GM21381 (cell line): ENCODE data around the gene NRARP.
A peak's percentile ranks its signal among the peaks of the same experiment; 100 is the strongest.

ENCODE experiments used
- ATAC-seq: cut with Tn5 transposase; IDR thresholded peaks from one replicate; pipeline ENCODE4 v1.9.1; 2021; ENCODE audit warnings: mild to moderate bottlenecking, moderate library complexity; ENCODE audit not compliant: unreplicated experiment

NRARP gene

DNA sequence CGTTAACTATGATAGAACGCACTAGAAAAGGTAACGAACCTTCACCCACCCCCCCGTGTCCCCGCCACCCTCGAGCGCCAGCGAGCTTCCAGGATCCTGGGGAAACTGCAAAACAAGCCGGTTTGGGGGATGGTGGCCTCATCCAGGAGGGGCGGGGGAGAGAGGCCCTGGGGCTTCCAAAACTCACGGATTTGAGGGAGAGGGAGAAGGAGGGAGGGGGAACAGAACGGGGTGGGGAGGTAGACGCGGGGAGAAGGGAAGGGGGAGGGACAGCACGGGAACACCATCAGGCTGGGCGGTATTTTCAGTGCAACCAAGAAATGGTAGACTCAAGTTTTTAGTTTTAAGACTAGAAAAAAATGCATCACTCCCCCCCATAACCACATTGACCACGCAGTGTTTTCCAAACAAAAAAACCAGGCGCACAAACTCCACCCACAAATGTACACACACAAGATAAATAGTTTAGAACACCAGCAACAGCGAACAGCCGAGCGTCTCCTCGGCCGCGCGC lies 1.4 kb downstream of the NRARP start:
- no peak for ATAC-seq

DNA sequence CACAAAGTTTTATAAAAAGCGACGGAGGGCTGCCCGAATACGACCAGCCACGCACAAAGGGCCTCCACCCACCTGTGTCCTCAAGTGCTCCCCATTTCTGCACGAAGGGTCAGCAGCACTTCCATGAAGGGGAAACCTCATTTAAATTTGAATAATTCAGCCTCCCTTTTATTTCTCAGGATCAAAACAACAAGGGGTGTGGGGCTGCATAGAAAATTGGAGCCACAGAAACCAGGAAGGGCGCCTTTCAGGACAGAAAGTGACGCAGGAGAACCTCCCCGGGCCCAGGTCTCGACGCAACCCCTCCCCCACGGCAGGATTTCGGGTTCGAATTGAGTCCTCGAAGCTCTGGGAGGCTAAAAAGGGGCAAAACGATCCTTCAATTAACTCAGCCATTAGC lies 2.1 kb downstream of the NRARP start:
- no peak for ATAC-seq

DNA sequence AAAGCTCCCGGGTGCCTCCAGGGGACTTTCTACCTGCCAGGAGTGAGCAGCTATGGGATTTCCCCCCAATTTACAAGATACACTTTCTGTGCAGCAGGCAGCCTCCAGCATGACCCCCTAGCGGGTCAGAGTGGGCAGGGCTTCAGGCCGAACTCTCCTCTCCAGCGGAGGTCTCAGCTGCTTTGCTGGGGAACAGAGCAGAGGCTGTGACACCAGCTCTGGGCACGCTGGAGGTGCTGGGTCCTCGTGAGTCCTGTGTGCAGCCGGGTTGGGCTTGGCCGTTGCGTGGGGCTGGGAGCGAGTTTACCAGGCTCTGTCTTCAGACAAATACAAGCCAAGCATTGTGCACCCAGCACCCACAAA lies 2.9 kb downstream of the NRARP start:
- no peak for ATAC-seq

DNA sequence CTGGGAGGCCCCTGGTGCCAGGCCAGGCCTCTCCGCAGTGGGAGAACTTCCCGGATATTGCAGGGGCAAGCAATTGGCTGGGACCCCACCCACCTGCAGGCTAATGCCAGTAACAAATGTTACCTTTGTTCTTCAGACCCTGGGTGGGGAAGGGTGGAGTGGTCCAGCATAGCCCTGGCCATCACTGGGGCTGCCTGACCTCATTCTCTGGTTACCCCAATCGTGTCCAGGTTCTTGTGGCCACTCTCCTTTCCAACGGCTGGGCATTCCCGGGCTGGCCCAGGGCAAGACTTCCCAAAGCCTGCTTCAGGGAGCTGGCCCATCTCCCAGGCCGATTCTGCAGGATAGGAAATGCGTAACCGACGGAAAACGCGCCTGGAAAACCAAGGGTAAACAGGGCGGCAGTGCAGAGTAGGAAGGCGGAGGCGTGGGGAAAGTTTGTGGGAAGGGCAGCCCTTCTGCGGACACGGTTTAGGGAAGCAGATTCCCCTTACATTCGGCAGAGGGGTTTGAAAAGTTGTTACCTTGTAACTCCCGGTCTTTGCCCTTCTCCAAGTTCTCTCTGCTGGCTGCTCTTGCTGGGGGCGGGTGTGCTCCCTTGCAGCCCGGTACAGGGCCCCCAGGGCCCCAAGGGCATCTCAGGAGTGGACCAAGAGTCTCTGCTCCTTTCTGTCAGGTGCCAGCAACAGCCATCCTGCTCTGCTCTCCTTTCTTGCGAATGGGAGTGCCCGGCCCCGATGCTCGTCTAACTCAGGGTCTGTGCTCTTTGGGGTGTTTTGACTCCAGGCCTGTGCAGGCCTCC lies 3.5 kb downstream of the NRARP start:
- ATAC-seq, result no peak

DNA sequence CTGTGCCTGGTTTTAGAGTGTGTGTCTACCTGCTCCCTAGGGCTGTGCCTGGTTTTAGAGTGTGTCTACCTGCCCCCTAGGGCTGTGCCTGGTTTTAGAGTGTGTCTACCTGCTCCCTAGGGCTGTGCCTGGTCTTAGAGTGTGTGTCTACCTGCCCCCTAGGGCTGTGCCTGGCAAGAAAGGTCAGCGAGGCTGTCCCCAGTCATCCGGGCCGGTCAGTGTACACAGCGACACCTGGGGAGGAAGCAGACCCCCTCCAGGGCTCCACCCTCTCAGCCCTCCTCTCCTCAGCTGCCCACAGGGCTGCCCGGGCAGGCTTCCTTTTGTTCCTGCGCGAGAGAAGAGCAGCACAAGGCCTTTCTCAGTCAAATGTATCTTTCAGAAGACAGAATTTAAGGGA lies 4.1 kb downstream of the NRARP start:
- ATAC-seq, result no peak

DNA sequence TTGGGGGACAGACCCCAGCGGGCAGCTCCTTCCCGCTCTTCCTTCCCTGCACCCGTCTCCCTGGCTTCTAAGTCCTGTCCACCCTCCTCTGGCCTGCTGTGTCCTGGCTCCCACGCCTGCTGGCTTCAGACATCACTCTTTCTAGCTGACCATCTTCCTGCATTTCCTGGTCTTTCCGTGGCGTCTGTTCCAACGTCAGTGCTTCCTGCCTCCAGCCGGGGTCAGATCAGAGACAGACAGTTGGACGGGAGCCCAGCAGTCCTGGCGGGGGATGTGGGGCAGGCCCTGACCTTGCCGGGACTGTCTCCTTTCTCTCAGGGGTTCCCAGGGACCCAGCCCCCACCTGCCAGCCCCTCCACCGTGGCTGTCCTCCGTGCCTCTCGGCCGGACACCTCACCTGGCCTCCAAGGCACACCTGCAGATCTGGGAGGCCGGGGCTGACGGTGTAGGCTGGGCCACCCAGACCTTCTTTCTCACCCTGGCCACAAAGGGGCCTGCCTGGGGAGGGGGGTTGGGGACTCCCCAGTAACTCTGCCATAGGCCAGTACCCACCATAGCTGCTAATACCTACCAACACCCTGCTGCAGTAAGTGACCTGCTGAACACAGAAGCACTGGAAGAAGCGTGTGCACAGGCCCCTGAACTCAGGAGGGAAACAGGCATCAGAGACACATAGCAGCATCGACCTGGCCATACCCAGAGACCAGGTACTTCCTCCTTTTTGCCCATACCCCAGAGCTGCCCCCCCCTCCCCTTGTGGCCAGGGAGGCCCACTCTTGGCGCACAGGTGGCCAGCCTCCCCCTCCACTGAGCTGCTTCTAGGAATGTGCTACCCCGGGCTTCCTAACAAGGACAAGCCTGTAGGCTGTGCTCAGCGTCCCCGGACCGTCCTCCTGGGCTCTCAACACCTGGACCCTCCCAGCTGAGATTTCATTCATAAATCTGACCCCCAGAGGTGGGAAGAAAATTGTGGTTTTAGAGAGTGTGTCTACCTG lies 5.1 kb downstream of the NRARP start:
- ATAC-seq, result no peak

DNA sequence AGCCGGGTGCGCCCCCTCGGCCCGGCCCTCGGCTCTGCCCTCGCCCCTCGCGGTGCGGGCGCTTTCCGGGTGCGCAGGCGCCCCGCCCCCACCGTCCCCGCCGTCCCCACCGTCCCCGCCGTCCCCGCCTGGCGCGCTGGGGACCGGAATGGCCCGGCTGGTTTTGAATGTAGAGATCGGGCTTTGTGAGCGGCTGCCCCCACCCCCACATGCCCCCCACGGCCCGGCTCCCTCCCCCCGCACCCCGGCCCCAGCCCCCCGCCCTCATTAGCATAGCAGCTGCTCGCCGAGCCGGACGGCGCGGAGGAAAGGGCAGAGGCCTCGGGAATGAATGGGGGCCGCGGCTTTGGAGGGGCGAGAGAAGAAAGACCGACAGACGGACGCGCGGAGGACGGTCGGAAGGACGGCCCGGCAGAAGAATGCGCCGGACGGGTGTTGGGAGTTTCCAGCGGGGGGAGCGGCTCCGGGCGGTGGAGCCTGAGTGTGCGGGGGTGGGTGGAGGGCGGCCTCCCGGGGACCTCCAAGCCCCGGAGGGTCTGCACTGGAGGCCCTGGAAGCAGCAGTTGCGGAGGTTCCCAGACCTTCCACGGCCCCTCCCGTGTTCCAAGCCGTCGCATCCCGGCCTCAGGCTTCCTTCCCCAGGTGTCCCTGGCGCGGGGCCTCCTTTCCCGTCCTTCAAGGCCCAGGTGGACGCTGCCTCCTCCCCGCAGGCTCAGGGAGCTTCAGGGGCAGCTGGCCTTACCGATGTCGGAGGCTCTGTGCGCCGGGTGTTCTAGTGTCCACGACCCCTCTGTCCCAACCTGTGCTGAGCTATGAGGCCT lies 6.0 kb downstream of the NRARP start:
- peak; percentile 25 for ATAC-seq

DNA sequence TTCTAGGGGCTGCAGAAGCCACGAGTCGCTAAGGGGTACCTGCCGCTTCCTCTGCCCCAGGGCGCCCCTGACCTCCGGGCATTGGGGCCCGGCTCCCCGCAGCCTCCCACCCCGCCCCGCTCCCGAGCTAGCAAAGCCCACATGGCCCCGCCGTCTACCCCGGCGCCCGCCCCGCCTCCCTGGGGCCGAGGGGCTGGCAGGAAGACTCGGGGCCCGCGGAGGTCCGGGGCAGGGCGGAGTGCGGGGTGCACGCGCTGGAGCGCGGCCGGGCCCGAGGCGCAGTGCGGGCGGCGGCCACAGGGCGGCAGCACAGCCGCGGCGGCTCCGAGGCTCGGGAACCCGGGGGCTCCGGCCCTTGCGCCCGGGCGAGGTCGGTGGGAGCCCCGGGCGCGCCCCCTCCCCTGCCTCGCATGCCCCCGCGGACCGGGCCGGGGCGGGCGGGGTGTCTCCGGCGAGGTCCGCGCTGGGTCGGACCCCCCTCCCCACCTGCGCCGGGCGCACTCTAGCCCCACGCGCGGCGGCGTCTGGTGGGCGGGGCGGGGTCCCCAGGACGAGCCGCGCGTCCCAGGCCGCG lies 6.7 kb downstream of the NRARP start:
- ATAC-seq, result peak; percentile 67

DNA sequence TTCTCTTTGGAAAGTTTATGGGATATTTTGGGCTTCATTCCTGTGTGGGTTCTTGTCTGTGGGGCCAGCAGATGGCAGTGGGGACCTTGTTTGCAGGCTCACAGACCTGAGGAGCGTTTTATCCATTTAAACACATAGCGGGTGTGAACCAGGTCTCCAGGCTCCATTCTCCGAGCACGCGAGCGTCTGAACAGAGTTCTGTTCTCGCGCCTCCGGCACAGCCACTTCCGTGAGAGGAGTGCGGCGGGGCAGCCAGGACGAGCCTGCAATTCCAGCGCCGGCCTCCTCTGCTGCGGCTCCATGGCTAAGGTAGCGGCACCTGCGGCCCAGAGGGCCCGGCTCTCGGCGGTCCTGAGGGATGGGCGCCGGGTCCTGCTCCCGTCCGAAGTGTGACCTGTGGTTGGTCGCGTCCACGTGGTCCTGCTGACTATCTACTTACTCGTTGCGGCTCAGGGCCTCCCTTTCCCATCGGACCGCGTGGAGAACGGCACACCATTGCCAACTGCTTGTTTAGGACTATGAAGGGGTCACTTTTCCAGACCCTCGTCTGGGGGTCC lies 7.3 kb downstream of the NRARP start:
- ATAC-seq, result no peak

DNA sequence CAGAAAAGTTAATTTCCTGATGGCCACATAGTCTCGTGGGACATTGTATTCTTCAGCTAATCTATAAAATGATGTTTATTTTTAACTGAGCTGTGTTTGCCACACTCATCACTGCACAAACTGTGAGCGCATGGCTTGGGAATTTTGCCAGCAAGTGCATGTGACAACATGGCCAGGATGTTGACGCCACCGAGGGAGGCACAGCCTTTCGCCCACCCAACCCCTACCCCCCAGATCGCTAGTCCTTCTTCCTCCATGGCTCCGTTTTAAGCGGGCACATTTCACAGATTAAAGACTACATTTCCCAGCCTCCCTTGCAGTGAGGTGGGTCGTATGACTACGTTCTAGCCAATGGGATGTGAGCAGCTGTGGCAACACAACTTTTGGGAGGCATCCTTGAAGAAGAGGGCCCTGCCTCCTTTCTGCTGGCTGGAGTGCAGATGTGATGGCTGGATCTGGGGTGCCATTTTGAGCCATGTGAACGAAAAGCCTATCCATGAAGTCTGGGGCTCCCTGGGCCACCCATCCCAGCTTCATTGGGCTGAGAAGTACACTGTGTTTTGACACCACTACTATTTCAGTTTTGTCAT lies 7.9 kb downstream of the NRARP start:
- ATAC-seq, result no peak

DNA sequence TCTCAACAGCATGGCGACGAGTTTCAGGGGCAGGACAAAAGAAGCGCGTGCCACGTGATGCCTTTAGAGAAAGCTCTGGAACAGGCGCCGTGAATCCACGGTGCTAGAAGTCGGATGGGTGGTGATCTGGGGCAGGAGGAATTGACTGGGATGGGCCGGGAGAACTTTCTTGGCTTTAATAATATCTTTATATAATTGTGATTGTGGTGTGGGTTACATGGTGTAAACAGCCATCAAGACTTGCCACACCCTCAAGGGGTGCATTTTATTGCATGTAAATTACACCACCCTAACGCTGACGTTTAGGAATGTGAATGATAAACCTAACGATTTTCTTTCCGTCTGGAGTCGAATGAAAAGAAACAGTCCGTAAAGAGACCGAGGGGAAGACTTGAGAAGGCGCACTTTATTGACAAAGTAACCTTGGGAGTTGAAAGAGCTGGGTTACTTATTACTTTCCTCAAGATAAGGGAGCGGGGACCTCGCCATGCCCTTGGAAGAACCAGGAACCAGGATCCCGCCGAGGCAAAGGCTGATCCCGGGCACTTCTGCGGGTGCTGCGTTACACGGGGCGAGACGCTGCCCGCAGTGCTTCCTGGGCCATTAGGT lies 8.5 kb downstream of the NRARP start:
- ATAC-seq, result no peak

DNA sequence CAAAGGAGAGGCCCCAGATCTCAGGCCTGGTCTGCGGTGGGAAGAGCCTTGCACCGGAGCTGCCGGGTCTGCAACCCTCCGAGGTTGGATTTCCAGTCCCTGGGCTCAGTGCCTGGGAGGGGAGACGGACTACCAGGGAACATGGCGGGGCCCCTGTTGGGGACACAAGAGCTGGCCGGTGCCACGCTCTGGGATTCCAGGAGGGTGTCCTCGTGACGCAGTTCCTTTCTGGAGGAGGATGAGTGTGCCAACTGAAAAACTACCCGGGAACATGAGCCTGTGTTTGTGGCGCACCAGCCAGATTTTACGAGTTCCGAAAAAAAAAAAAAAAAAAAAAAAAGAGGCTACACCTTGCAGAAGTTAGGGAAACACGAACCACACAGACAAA lies 9.0 kb downstream of the NRARP start:
- ATAC-seq, result no peak

DNA sequence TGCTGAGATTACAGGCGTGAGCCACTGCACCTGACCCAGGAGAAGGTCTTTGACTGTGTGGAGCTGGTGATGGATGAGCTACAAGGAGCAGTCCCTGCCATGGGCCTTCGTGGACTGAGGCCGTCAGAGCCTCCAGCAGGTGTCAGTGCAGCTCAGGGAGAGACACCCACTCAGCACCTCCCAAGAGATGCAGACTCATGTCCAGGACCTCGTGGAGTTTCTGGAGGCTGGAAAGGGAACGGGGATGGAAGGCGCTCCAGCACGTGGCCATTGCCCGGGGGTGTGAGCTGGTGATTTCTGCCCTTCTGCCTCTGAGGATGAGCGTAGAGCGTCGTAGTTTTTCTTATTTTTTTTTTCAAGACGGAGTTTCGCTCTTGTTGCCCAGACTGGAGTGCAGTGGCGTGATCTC lies 15.1 kb downstream of the NRARP start:
- ATAC-seq, result no peak

DNA sequence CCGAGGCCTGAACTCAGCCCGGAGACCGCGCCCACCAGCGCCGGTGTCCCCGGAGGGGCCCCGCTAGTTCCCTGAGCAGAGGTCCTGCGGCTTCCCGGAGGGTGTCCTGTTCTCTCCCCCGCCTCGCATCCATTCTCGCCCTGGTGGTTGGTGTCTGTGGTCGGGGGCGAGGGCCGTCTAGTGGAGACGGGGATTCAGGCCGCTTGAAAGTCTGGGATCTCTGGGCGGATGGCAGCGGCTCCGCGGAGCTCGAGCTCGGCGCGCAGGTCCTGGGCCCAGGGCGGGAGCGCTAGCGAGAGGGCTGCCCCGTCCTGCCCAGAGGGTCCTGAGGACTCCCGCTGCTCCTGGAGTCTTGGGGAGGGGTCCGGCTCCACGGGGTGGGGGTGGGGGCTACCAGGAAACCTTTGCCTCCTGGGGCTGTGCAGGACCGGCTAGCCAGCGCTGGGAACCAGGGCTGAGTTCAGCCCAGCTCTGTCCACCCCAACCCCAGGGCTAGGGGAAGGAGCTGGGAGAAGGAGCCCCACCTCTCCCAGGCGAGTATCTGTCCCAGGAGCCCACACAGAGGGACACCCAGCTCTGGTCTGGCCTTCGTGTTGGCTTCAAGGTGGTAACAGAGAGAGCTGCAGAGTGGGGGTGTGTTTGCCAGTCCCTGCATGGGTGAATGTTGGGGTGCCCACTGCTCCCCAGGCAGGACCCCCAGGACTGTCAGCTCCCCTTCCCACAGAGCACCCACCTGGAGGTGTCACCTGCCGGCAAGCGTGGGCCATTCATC lies 20.5 kb downstream of the NRARP start:
- no peak for ATAC-seq

DNA sequence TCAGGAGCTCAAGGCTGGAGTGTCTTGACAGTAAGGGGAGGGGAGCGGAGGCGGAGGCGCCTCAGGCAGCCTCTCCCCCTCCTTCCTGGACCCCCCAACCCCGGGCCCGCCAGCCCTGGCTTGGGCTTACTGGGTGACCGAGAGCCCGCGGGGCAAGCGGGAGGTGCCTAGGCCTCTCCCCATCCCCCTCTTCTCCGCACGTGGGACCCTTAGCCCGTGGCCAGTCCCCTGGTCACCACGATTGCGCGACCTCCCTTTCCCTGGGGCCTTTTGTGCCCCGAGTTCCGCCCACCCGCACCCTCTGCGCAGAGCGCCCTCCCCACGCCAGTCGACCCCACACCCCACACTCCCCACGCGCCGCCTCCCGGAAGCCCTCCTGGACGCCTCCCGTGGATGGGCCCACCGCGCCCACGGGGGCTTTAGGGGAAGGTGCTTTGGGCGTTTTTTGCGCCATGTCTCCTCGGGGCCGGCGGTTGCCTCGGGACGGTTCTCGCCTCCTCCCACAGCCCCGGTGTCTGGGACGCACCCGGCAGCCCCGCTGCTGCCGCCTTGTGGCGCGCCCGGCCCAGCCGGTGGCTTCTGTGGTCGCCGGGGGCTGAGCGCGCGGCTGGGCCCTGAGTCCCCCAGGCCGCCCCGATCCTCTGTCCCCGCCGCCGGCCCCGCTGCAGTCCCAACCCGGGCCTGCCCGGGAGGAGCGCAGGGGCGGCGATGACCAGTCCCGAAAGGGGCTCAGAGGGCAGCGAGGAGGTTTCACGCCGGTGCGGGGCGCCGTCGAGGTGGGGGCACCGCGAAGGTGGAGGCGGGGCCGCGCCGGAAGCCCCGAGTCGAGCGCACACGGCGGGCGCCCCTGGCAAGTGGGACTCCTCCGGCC lies 21.4 kb downstream of the NRARP start:
- ATAC-seq, result no peak

DNA sequence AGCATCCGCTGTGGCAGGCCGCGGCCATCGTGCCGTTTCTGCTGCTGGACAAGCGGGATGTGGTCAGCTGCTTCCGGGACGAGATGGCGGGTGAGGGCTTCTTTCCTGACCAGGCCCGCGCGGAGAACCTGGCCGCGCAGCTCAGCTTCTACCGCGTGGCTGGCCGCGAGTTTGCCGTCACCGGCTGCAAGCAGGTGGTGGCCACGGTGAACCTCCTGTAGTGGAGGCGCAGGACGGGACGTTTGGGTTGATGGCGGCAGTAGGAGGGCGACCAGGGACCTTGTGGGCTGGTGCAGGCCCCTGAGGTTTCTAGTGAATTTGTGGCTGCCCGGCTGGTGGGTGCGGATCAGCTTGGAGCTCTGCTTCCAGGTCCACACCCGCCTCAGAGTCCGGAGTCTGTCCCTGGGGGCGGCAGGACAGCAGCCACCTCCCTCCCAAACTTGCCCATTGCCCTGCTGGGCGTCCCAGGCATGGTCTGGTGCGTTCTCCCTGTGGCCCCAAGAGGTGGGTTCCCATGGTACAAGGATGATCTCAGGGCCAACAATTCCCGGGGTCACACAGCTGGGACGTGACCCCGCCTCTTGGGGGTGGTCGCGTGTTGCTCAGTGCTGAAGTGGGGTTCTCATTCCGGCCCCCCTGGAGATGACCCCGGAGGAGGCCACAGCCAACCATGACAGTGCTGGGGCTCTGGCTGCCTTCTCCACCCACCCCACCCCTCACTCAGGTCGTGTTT lies 22.2 kb downstream of the NRARP start:
- ATAC-seq, result no peak
